ENCODE measurements around the gene SF3A2. TPM values are rescaled to one million over a fixed set of nuclear protein-coding genes. Genes with fewer than 3 reads are reported as not detected.

Gene SF3A2
- total and polyA plus RNA-seq, 2 donors (not counting 3 experiments of a cell fraction or from before 2014, with no cell fraction given): 21.5 to 164 TPM

DNA sequence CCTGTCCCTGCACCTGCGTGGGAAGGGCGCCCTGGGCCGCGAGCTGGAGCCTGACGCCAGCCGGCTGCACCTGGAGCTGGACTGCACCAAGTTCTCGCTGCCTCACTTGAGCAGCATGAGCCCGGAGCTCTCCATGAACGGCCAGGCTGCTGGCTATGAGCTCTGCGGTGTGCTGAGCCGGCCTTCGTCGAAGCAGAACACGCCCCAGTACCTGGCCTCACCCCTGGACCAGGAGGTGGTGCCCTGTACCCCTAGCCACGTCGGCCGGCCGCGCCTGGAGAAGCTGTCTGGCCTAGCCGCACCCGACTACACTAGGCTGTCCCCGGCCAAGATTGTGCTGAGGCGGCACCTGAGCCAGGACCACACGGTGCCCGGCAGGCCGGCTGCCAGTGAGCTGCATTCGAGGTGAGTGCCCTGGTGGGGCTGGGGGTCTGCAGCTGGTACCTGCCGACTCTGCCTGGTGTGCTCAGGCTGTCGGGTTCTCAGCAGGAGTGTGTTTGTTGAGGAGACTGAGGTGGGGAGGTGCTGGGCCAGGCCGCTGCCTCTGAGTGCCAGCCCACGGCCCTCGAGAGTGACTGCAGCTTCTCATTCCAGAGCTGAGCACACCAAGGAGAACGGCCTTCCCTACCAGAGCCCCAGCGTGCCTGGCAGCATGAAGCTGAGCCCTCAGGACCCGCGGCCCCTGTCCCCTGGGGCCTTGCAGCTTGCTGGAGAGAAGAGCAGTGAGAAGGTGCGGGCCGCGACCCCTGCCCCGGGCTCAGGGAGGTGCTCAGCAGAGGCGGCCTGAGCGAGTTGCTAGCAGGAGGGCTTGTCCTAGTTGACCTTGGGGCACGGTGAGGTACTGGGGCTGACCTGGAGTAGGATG, 20.0 kb upstream of the SF3A2 start:
- no peak overlapping the region for H3K27ac ChIP-seq (ENCODE audit: insufficient read depth, low read depth, low read length)
- POLR2A ChIA-PET: no interaction called here
- no peak overlapping the region for H3K4me2 ChIP-seq (ENCODE audit: insufficient read depth, low read length)
- dilution Hi-C loops (cut with MboI; ENCODE audit: extremely low pct_ligation_motif_present, low sequenced_read_pairs): no loop called here
- FAIRE-seq (no peak), DNase-seq (ENCODE audit: low read depth, low spot score) (no peak)
- no peaks in the 10 kb centered on the region for H3K79me2 ChIP-seq (ENCODE audit: control insufficient read depth, insufficient read depth, low read length)
- no peak for TF ChIP-seq JUN (IDR thresholded peaks at IDR 0.05; ENCODE audit: borderline replicate concordance, insufficient read depth, insufficient read length, low read depth)
- TF ChIP-seq, protein P1, sequence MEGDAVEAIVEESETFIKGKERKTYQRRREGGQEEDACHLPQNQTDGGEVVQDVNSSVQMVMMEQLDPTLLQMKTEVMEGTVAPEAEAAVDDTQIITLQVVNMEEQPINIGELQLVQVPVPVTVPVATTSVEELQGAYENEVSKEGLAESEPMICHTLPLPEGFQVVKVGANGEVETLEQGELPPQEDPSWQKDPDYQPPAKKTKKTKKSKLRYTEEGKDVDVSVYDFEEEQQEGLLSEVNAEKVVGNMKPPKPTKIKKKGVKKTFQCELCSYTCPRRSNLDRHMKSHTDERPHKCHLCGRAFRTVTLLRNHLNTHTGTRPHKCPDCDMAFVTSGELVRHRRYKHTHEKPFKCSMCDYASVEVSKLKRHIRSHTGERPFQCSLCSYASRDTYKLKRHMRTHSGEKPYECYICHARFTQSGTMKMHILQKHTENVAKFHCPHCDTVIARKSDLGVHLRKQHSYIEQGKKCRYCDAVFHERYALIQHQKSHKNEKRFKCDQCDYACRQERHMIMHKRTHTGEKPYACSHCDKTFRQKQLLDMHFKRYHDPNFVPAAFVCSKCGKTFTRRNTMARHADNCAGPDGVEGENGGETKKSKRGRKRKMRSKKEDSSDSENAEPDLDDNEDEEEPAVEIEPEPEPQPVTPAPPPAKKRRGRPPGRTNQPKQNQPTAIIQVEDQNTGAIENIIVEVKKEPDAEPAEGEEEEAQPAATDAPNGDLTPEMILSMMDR (IDR thresholded peaks at IDR 0.05; ENCODE audit: extremely low read depth in 1 of 2, insufficient read depth in 1 of 2, low read depth in 1 of 2, low read length in 2 of 2): no peak
- no peak for TF ChIP-seq POLR2A (IDR thresholded peaks at IDR 0.05; ENCODE audit: low read depth, low read length)
- no peak for TF ChIP-seq FOS (IDR thresholded peaks at IDR 0.05; ENCODE audit: borderline replicate concordance, insufficient read depth, low read length)
- TF ChIP-seq GATA2 (IDR thresholded peaks at IDR 0.05; ENCODE audit: insufficient read depth, insufficient read length, low read depth, low read length): no peak
- no peak for TF ChIP-seq POLR2AphosphoS5 (IDR thresholded peaks at IDR 0.05; ENCODE audit: insufficient read depth, low read depth, low read length)
- TF ChIP-seq, protein P2, sequence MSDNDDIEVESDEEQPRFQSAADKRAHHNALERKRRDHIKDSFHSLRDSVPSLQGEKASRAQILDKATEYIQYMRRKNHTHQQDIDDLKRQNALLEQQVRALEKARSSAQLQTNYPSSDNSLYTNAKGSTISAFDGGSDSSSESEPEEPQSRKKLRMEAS (IDR thresholded peaks at IDR 0.05; ENCODE audit: insufficient read depth, insufficient read length): no peak
- TF ChIP-seq EZH2 (IDR thresholded peaks at IDR 0.05; ENCODE audit: borderline replicate concordance, low read depth, low read length, severe bottlenecking): no peak
- TF ChIP-seq MYC (IDR thresholded peaks at IDR 0.05; ENCODE audit: low read depth, low read length): no peak
- CTCF ChIA-PET: interaction anchor here (0.6 to 1.2 kb wide), 2 partner anchors 47 to 55 kb away, joined by 3 read pairs; no protein-coding TSS in a partner anchor
- no peaks in the 10 kb centered on the region for H3K9me3 ChIP-seq (replicated peaks; ENCODE audit: control insufficient read depth, insufficient read depth, low read length)
- intact Hi-C loops (cut with micrococcal nuclease): no loop called here
- BruUV-seq (replicated peaks): no TSS peak
- peaks cover 12 to 43% of the 10 kb centered on the region in 2 experiments for H3K36me3 ChIP-seq (ENCODE audit: control insufficient read depth in 2 of 2, extremely low read depth in 1 of 2, insufficient read depth in 2 of 2, low read length in 2 of 2)
- no peak overlapping the region for H2AFZ ChIP-seq (ENCODE audit: low read depth, low read length)
- H3K4me1 ChIP-seq (ENCODE audit: control insufficient read depth, extremely low read depth, insufficient read depth, low read length): no peaks in the 10 kb centered on the region
- no peak overlapping the region for H3K4me3 ChIP-seq (replicated peaks in 1 of 3; ENCODE audit: insufficient read depth in 1 of 3, low read depth in 1 of 3, low read length in 3 of 3)
- H3K9me1 ChIP-seq (replicated peaks; ENCODE audit: control insufficient read depth, extremely low read depth, insufficient read depth, low read length): no peaks in the 10 kb centered on the region
- H4K20me1 ChIP-seq (replicated peaks; ENCODE audit: control insufficient read depth, extremely low read depth, insufficient read depth, low read length): no peaks in the 10 kb centered on the region
- H3K27me3 ChIP-seq (ENCODE audit: control insufficient read depth in 2 of 2, insufficient read depth in 2 of 2, low read length in 2 of 2): no peaks in the 10 kb centered on the region
- H3K9ac ChIP-seq (replicated peaks; ENCODE audit: extremely low read depth, insufficient read depth, low read length): no peak overlapping the region

Measured in endothelial cell of umbilical vein (primary cell).